Measurements from ENCODE around the gene FOXM1.

Gene FOXM1

DNA sequence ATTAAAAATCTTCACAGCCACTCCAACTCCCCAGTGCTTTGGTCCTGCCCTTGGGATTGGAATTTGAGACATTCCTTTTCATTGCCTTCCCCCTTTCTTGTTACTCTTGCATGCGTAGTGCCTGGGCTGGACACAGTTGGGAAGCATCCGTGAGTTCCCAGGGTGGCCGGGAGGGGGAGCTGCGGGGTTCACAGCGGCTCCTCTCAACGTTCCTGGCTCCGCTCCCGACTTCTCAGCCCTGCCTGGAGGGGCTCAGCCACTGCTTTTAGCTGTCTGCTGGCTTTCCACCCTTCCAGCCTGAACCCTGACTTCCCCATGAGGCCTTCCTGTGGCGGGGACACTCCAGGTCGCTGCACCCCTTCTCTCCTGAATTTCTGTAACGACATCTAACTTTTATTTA is 23.3 kb downstream of the FOXM1 start:
- TF ChIP-seq, protein P1, sequence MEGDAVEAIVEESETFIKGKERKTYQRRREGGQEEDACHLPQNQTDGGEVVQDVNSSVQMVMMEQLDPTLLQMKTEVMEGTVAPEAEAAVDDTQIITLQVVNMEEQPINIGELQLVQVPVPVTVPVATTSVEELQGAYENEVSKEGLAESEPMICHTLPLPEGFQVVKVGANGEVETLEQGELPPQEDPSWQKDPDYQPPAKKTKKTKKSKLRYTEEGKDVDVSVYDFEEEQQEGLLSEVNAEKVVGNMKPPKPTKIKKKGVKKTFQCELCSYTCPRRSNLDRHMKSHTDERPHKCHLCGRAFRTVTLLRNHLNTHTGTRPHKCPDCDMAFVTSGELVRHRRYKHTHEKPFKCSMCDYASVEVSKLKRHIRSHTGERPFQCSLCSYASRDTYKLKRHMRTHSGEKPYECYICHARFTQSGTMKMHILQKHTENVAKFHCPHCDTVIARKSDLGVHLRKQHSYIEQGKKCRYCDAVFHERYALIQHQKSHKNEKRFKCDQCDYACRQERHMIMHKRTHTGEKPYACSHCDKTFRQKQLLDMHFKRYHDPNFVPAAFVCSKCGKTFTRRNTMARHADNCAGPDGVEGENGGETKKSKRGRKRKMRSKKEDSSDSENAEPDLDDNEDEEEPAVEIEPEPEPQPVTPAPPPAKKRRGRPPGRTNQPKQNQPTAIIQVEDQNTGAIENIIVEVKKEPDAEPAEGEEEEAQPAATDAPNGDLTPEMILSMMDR (IDR thresholded peaks at IDR 0.05; ENCODE audit: low read depth, low read length) = peak; percentile 94
- no peak for DNase-seq (ENCODE audit: extremely low read depth, low read depth)

DNA sequence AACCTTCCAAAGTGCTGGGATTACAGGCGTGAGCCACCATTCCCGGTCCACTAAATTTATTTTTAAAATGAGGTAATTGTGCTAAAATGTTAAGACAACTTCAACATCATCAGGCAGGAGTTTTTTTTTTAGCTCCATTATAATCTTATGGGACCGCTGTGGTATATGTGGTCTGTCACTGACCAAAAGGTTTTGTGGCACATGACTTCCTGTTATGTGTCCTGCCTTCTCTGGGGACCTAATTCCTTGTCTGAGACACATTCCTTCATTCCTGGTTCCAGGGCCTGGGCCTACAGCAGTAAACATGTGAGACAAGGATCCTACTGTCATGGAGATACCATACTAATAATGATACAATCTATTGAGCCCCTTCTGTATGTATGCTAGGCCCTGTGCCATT is 25.0 kb downstream of the FOXM1 start:
- TF ChIP-seq, protein P1 (IDR thresholded peaks at IDR 0.05; ENCODE audit: low read depth, low read length) = no peak
- DNase-seq (ENCODE audit: extremely low read depth, low read depth) = no peak

DNA sequence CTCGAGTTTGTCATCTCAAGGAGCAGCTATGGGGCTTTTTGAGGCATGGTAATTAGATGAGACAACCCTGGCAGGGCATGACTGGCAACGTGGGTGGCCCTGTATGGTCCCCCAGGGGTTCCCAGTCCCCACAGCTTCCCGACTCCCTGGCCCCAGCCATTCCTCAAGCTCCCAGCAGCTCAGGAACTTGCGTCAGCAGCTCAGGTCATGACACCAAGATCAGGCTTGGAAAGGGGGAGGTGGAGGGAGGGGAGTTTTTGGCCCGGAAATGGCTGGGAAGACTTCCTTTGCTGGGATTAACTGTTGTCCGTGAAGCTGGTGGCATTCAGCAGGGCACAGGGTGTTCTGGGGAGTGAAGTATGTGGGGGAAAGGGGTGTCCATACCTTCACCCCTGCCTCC is 31.7 kb downstream of the FOXM1 start:
- no peak for DNase-seq (ENCODE audit: extremely low read depth, low read depth)

DNA sequence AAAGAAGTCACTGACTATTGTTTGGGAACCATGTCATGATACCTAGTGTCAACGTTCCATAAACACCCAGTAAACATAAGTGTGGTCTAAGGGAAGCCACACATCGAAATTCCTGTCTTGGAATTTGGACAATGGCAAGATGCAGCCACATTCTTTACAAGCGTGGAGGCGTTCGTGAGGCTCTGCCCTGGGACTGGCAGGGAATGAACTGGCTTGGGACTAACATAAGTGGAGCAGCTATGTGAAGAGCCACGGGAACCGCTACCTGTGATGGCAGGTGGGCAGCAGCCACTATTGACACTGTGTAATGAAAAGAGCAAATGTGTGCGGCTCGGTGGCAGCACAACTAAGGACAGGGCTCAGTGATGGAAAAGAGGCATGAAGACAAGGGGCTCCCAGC is 32.2 kb downstream of the FOXM1 start:
- no peak for DNase-seq (ENCODE audit: extremely low read depth, low read depth)
- TF ChIP-seq, protein P1 (IDR thresholded peaks at IDR 0.05; ENCODE audit: low read depth, low read length) = no peak

More for the DNA sequence above, 31.7 kb downstream of the FOXM1 start:
- TF ChIP-seq, protein P1 (IDR thresholded peaks at IDR 0.05; ENCODE audit: low read depth, low read length) = no peak

DNA sequence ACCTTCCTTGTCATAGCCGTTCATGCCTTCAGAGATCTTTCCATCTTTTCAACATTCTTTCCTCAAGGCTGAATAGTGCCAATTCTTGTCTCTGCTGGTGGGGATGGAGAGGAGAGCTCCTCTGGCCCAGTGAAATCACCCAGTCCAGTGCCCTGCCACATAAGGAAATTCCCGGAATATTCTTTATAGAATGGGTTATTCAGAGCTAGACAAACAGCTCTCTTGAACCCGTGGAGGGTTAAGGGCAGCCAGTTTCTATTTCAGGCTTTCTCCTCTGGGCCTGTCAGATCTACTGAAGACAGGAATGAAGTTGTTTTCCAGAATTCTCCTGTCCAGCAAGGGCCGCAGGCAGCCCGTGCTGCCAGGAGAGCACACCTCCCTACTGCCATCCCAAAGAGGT is 34.0 kb downstream of the FOXM1 start:
- DNase-seq (ENCODE audit: extremely low read depth, low read depth) = no peak
- TF ChIP-seq, protein P1 (IDR thresholded peaks at IDR 0.05; ENCODE audit: low read depth, low read length) = no peak

DNA sequence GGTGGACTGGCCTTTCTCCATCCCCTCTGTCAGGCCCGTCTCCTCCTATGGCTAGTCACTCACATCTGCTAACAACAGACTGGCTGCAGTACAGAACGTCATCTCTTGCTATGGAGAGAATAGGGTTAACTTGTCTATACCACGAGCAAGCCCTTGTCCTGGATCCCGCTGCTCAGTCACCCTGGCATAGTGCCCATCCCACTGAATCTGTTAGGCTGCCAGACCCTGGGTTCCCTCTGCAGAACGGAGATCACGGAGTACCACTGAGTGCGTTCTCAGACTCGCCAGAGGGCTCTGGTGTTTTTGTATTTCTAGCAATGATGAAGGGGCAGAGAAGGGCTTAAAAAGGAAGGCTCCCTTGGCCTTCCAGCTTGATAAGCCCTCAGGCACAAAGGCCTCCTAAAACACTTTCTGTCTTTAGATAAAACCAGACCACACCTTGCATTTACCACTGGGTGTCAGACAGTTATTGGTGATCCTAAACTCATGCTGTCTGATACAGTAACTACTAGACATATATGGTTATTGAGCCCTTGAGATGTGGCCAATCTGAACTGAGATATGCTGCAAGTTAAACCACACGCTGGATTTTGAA is 35.8 kb downstream of the FOXM1 start:
- TF ChIP-seq, protein P1 (IDR thresholded peaks at IDR 0.05; ENCODE audit: low read depth, low read length) = no peak
- DNase-seq (ENCODE audit: extremely low read depth, low read depth) = no peak

DNA sequence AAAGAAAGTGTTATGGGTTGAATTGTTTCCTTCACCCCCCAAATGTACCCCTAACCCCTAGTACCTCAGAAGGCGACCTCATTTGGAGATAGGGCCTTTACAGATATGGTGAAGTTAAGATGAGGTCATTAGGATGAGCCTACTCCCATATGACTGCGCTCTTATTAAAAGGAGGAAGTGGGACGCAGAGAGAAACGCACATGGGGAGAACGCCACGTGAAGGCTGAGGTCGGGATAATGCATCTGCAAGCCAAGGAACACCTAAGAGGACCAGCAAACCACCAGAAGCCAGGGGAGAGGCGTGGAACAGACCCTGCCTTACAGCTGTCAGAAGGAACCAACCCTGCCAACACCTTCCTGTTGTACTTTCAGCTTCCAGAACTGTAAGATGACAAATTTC is 40.4 kb downstream of the FOXM1 start:
- no peak for DNase-seq (ENCODE audit: extremely low read depth, low read depth)
- TF ChIP-seq, protein P1 (IDR thresholded peaks at IDR 0.05; ENCODE audit: low read depth, low read length) = no peak
